DOHH2 (cell line): ENCODE measurements around the gene KANK4.
"Not testable (repeated sequence)": the region's sequence is repeated elsewhere in the genome, so short reads cannot be mapped to it uniquely, and the experiment has no call there.

Experiments used
- H3F3A ChIP-seq: fragments of 200-600 bp; sonication (generic), shearing (Covaris generic); 2 replicates; pipeline ENCODE4 v1.6.0; 2016; ENCODE audit warnings: antibody characterized with exemption, mild to moderate bottlenecking; ENCODE audit not compliant: control insufficient read depth, insufficient read depth
- H3K27ac ChIP-seq: fragments of 200-600 bp; sonication (generic); 2 replicates; pipeline ENCODE4 v1.5.1; 2014; ENCODE audit warnings: low read depth, mild to moderate bottlenecking, low read length, moderate library complexity
- H3K27me3 ChIP-seq: fragments of 200-600 bp; sonication (generic); 2 replicates; pipeline ENCODE4 v1.6.1; 2014; ENCODE audit warnings: mild to moderate bottlenecking, low read length, mixed read lengths; ENCODE audit not compliant: control insufficient read depth
- H3K36me3 ChIP-seq: fragments of 200-600 bp; sonication (generic); 2 replicates; pipeline ENCODE4 v1.6.1; 2014; ENCODE audit warnings: mild to moderate bottlenecking, low read length, moderate library complexity, mixed read lengths; ENCODE audit not compliant: control insufficient read depth
- H3K4me1 ChIP-seq: fragments of 200-600 bp; sonication (generic); 2 replicates; pipeline ENCODE4 v1.6.1; 2014; ENCODE audit warnings: mild to moderate bottlenecking, low read length, mixed read lengths; ENCODE audit not compliant: control insufficient read depth
- H3K4me2 ChIP-seq: fragments of 200-600 bp; sonication (generic); 2 replicates; pipeline ENCODE4 v1.6.0; 2014; ENCODE audit warnings: mild to moderate bottlenecking, low read length, moderate library complexity
- H3K4me3 ChIP-seq: fragments of 200-600 bp; sonication (generic); 2 replicates; pipeline ENCODE4 v1.5.1; 2014; ENCODE audit warnings: mild to moderate bottlenecking, low read length, mixed read lengths
- H3K79me2 ChIP-seq: fragments of 200-600 bp; sonication (generic); 2 replicates; pipeline ENCODE4 v1.6.1; 2014; ENCODE audit warnings: mild to moderate bottlenecking, low read length, mixed read lengths; ENCODE audit not compliant: control insufficient read depth
- H3K9me2 ChIP-seq: fragments of 200-600 bp; sonication (generic); replicated peaks from 2 replicates; pipeline ENCODE4 v1.6.1; 2014; ENCODE audit warnings: mild to moderate bottlenecking, low read length, mixed read lengths; ENCODE audit not compliant: control insufficient read depth
- H3K9me3 ChIP-seq: fragments of 200-600 bp; sonication (generic); 2 replicates; pipeline ENCODE4 v1.6.1; 2014; ENCODE audit warnings: antibody characterized with exemption, low read length, mixed read lengths; ENCODE audit not compliant: control insufficient read depth, insufficient read depth
- H4K20me1 ChIP-seq: fragments of 200-600 bp; sonication (generic); 2 replicates; pipeline ENCODE4 v1.6.0; 2014; ENCODE audit warnings: low read depth, mild to moderate bottlenecking, antibody characterized with exemption, low read length, moderate library complexity; ENCODE audit not compliant: control insufficient read depth, insufficient read depth
- CTCF ChIP-seq: fragments of 200-600 bp; sonication (generic); IDR thresholded peaks from one replicate; pipeline ENCODE4 v1.5.1; 2014; ENCODE audit warnings: antibody characterized with exemption, mild to moderate bottlenecking, low read depth, low read length; ENCODE audit not compliant: poor library complexity, severe bottlenecking
- EZH2phosphoT487 ChIP-seq: fragments of 200-600 bp; sonication (generic); IDR thresholded peaks from 2 replicates; pipeline ENCODE4 v1.6.1; 2017; ENCODE audit warnings: borderline replicate concordance, mild to moderate bottlenecking, antibody characterized with exemption, low read length, moderate library complexity, mixed read lengths

KANK4 gene

GRCh38 chr1:62240651-62241370 is 78.4 kb downstream of the KANK4 start:
- Histone ChIP-seq H3K4me2 (no peak overlapping the region), H3K27me3 (no peaks in the 10 kb centered on the region), H3K4me3 (no peak overlapping the region), H4K20me1 (no peaks in the 10 kb centered on the region), H3K4me1 (no peaks in the 10 kb centered on the region), H3K36me3 (no peaks in the 10 kb centered on the region), H3K27ac (no peak overlapping the region), H3F3A (no peaks in the 10 kb centered on the region), H3K9me3 (no peaks in the 10 kb centered on the region), H3K79me2 (no peaks in the 10 kb centered on the region), H3K9me2 (no peaks in the 10 kb centered on the region)
- no peak for TF ChIP-seq EZH2phosphoT487
- no peak for TF ChIP-seq CTCF

GRCh38 chr1:62239652-62240403 is 79.4 kb downstream of the KANK4 start:
- H3F3A ChIP-seq, H3K27ac ChIP-seq, H3K9me3 ChIP-seq, H3K36me3 ChIP-seq, H4K20me1 ChIP-seq, H3K4me3 ChIP-seq, H3K79me2 ChIP-seq, H3K9me2 ChIP-seq, H3K4me2 ChIP-seq, H3K4me1 ChIP-seq, H3K27me3 ChIP-seq: not testable (repeated sequence)

GRCh38 chr1:62238507-62238906 is 80.7 kb downstream of the KANK4 start:
- H3K4me1 ChIP-seq = no peaks in the 10 kb centered on the region

More at GRCh38 chr1:62238507-62238906, 80.7 kb downstream of the KANK4 start:
- Histone ChIP-seq H3K27me3 (no peaks in the 10 kb centered on the region), H3K9me3 (no peaks in the 10 kb centered on the region), H3K79me2 (no peaks in the 10 kb centered on the region), H3F3A (no peaks in the 10 kb centered on the region), H3K36me3 (no peaks in the 10 kb centered on the region), H4K20me1 (no peaks in the 10 kb centered on the region), H3K4me3 (no peak overlapping the region), H3K4me2 (no peak overlapping the region), H3K27ac (no peak overlapping the region), H3K9me2 (no peaks in the 10 kb centered on the region)
- TF ChIP-seq CTCF (no peak), EZH2phosphoT487 (no peak)
